BJ (cell line): ENCODE results near the gene TFDP2. TPM values are rescaled to one million over a fixed set of nuclear protein-coding genes. Genes with fewer than 3 reads are reported as not detected.
"Not testable (repeated sequence)": the region's sequence is repeated elsewhere in the genome, so short reads cannot be mapped to it uniquely, and the experiment has no call there.

Experiments
- CTCF ChIA-PET: fragments of 350-600 bp; formaldehyde crosslinking; extraction: SDS; loops from one replicate; lab custom pipeline; 2021; ENCODE audit warnings: antibody characterized with exemption, inconsistent platforms; lab: Yijun Ruan, JAX
- POLR2A ChIA-PET: fragments of 300-600 bp; sonication (Branson Sonifier 250); formaldehyde crosslinking; extraction: SDS; loops from one replicate; lab custom pipeline; 2021; ENCODE audit warnings: antibody characterized with exemption; lab: Charles Lee
- DNase-seq: peaks from one replicate; pipeline ENCODE4 v3.0.0-alpha.2; 2011; ENCODE audit warnings: low read depth
- H3K27me3 ChIP-seq: 2 replicates; pipeline ENCODE4 v1.6.0; 2011; ENCODE audit warnings: low read length; ENCODE audit not compliant: control insufficient read depth, insufficient read depth
- H3K36me3 ChIP-seq: 2 replicates; pipeline ENCODE4 v1.5.1; 2011; ENCODE audit warnings: low read length; ENCODE audit not compliant: control insufficient read depth, insufficient read depth
- H3K4me3 ChIP-seq: 2 replicates; pipeline ENCODE4 v1.5.1; 2011; ENCODE audit warnings: low read depth, mild to moderate bottlenecking, control low read depth, low read length
- polyA plus RNA-seq: library from polyadenylated mRNA; depleted of rRNA; stranded (reverse); fragments of >200 nt; gene quantifications from 2 replicates; pipeline ENCODE4 v1.2.3, GENCODE V29; 2011
- TF ChIP-seq, protein P1 (sequence below): IDR thresholded peaks from 2 replicates; pipeline ENCODE4 v1.5.1; 2011; ENCODE audit warnings: low read depth, mild to moderate bottlenecking, control low read depth, inconsistent platforms, low read length, moderate library complexity; ENCODE audit not compliant: insufficient read depth

TFDP2 gene
- polyA plus RNA-seq, 1 experiment: 10.9 TPM

DNA sequence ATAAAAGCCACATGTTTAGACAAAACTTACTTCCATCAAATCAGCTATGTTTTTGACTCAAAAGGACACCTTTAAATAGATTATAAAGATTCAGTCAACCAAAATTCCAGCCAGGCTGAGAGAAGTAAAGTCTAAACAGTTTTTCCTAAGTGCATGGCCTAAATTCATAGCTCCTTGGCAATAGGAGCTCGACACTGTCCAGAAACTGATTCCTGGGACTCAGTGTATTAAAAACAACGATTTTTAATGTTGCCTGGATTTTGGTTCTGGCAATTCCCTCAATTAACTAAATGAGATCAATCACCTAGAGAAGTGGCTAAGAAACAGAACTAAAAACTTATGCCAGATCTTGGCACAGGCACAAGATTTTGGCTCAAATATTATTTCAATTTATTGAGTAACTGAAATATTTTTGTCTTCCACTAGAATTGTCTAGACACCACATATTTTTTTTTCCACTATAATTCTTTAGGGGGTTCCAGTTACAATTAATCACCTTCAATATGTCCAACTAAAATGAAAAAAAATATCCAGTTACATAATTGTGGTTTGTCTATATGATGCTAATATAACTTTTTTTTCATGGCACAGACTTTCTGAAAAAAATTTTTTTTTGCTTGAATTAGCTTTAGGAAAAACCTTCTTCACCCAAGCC, 135.9 kb downstream of the TFDP2 start:
- POLR2A ChIA-PET: interaction anchor here (0.6 kb wide), 1 partner anchor 499 kb away, joined by 9 read pairs; no protein-coding TSS in a partner anchor
- H3K36me3 ChIP-seq: no peaks in the 10 kb centered on the region
- TF ChIP-seq, protein P1, sequence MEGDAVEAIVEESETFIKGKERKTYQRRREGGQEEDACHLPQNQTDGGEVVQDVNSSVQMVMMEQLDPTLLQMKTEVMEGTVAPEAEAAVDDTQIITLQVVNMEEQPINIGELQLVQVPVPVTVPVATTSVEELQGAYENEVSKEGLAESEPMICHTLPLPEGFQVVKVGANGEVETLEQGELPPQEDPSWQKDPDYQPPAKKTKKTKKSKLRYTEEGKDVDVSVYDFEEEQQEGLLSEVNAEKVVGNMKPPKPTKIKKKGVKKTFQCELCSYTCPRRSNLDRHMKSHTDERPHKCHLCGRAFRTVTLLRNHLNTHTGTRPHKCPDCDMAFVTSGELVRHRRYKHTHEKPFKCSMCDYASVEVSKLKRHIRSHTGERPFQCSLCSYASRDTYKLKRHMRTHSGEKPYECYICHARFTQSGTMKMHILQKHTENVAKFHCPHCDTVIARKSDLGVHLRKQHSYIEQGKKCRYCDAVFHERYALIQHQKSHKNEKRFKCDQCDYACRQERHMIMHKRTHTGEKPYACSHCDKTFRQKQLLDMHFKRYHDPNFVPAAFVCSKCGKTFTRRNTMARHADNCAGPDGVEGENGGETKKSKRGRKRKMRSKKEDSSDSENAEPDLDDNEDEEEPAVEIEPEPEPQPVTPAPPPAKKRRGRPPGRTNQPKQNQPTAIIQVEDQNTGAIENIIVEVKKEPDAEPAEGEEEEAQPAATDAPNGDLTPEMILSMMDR: no peak
- CTCF ChIA-PET: interaction anchor here (1.1 kb wide), 3 partner anchors 15 to 42 kb away, joined by 3 read pairs; no protein-coding TSS in a partner anchor
- no peak overlapping the region for H3K4me3 ChIP-seq
- H3K27me3 ChIP-seq: no peaks in the 10 kb centered on the region
- DNase-seq: no peak

DNA sequence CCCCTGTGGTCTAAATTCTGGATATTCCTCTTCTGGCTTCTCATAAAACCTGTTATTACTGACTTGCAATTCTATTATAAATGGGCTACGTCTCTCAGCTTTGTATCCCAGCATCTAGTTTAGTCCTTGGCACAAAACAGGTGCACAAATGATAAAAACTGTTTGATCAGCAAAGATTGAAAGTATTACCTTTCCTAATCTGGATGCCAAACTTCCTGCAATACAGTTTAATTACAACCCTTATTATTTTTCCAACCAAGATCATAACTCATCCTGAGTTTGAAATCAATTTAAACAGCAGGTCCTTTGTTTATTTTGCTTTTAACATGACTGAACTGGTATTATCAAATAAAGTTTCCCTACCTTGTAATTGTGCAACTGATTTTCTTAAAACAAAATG, 140.3 kb downstream of the TFDP2 start:
- Histone ChIP-seq H3K4me3 (no peak overlapping the region), H3K36me3 (no peaks in the 10 kb centered on the region), H3K27me3 (no peaks in the 10 kb centered on the region)
- ChIA-PET CTCF (no interaction called here), POLR2A (no interaction called here)
- TF ChIP-seq, protein P1: no peak
- no peak for DNase-seq

DNA sequence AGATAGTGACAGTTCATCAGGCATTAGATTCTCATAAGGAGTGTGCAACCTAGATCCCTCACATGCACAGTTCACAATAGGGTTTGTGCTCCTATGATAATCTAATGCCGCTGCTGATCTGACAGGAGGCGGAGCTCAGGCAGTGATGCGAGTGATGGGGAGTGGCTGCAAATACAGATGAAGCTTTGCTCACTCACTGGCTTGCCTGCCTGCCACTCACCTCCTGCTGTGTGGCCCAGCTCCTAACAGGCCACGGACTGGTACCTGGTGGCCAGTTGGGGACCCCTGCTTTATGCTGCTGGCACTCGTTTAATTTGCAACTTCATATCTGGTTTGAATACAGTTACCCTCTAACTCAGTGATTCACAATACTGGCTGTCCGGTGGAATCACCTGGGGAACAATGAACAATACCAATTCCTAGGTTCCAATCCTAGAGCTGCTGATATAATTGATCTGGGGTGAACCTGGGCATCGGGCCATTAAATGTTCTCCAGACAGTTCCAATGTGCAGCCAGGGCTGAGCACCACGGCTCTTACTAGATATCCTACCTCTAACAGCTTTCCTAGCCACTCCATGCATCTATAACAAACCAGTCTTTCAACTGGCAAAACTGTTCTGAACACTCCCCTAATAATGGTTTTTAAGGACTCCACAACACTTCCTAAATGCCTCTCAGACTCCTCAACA, 141.5 kb downstream of the TFDP2 start:
- TF ChIP-seq, protein P1: no peak
- POLR2A ChIA-PET: no interaction called here
- CTCF ChIA-PET: no interaction called here
- no peaks in the 10 kb centered on the region for H3K27me3 ChIP-seq
- no peak for DNase-seq
- no peaks in the 10 kb centered on the region for H3K36me3 ChIP-seq
- H3K4me3 ChIP-seq: no peak overlapping the region

DNA sequence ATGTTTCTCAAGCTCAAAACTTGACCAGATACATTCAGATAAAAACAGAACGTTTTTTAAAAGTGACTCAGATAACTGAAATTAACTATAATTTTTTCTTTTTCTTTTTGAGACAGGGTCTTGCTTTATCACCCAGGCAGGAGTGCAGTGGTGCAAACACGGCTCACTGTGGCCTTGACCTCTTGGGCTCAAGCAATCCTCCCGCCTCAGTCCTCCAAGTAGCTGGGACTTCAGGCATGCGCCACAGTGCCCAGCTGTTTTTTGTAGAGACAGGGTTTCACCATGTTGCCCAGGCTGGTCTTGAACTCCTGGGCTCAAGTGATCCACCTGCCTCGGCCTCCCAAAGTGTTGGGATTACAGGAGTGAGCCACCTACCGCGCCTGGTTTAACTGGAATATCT, 144.4 kb downstream of the TFDP2 start:
- DNase-seq, POLR2A ChIA-PET, H3K27me3 ChIP-seq, H3K36me3 ChIP-seq, H3K4me3 ChIP-seq: not testable (repeated sequence)
- CTCF ChIA-PET: interaction anchor here (1.6 kb wide), 1 partner anchor 16 kb away, joined by 4 read pairs; no protein-coding TSS in a partner anchor

DNA sequence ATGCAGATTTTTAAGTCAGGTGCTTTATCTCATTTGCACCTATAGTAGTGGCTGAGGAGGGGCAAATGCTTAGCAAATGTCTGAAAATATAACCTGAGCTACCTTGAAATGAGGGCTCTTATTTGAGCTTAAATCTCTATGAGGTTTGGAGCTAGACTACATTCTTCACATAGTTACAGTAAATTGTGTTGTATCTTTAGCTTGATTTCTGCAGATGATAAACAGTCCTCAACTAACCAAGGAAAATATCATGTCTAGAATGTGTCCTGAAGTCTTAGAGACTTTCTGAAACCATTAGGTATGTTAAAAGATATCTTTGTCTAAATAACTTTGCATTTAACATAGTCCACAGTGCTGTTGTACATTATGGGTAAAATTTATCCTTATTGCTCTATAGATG, 145.3 kb downstream of the TFDP2 start:
- Histone ChIP-seq H3K36me3 (no peaks in the 10 kb centered on the region), H3K4me3 (no peak overlapping the region), H3K27me3 (no peaks in the 10 kb centered on the region)
- TF ChIP-seq, protein P1: no peak
- CTCF ChIA-PET: interaction anchor here (0.6 to 1.6 kb wide), 3 partner anchors 17 to 331 kb away, joined by 3 to 4 read pairs (median 3); no protein-coding TSS in a partner anchor
- no peak for DNase-seq
- POLR2A ChIA-PET: no interaction called here
